Measurements from ENCODE around the gene TNK2. TPM values are rescaled to one million over a fixed set of nuclear protein-coding genes. Genes with fewer than 3 reads are reported as not detected.

The TNK2 gene
- total RNA-seq, 1 experiment from 2014 or later, result 36.0 TPM

DNA sequence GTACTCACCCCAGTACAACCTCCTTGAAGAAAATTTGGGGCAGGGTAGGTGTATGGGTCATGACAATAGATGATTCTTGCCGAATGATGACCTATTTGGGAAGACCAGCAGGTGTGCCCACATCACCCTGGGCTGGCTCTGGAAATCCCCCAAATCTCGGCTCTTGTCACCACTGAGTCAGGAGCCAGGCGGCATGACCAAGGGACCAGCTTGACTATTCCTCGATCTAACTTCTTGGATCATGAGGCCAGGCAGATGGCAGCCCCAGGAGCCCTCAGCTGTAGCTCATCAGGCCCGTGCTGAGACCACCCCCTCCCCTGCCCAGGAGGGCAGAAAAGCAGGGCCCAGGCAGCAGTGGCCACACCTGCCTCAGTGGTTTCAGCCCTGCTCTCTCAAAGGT is 87.5 kb downstream of the TNK2 start:
- H3K4me3 ChIP-seq (ENCODE audit: low read depth, low read length), result no peak overlapping the region
- H3K9me3 Mint-ChIP-seq (ENCODE audit: unreplicated experiment), result no peaks in the 10 kb centered on the region
- DNase-seq, result no peak
- intact Hi-C loops (cut with micrococcal nuclease; ENCODE audit: unreplicated experiment), result no loop called here
- peaks cover 11% of the 10 kb centered on the region for H3K4me1 Mint-ChIP-seq (ENCODE audit: low read depth, unreplicated experiment)
- H3K27me3 Mint-ChIP-seq (ENCODE audit: insufficient read depth, unreplicated experiment), result no peaks in the 10 kb centered on the region
- no peak overlapping the region for H3K27ac Mint-ChIP-seq (ENCODE audit: unreplicated experiment)
- H3K36me3 Mint-ChIP-seq (ENCODE audit: insufficient read depth, unreplicated experiment), result no peaks in the 10 kb centered on the region
- H3K4me1 ChIP-seq, result 0 out of 2 replicates have a peak, but pooled peaks cover 5% of the 10 kb centered on the region
- no peaks in the 10 kb centered on the region for H3K9me3 ChIP-seq
- TF ChIP-seq, protein P1, sequence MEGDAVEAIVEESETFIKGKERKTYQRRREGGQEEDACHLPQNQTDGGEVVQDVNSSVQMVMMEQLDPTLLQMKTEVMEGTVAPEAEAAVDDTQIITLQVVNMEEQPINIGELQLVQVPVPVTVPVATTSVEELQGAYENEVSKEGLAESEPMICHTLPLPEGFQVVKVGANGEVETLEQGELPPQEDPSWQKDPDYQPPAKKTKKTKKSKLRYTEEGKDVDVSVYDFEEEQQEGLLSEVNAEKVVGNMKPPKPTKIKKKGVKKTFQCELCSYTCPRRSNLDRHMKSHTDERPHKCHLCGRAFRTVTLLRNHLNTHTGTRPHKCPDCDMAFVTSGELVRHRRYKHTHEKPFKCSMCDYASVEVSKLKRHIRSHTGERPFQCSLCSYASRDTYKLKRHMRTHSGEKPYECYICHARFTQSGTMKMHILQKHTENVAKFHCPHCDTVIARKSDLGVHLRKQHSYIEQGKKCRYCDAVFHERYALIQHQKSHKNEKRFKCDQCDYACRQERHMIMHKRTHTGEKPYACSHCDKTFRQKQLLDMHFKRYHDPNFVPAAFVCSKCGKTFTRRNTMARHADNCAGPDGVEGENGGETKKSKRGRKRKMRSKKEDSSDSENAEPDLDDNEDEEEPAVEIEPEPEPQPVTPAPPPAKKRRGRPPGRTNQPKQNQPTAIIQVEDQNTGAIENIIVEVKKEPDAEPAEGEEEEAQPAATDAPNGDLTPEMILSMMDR (IDR thresholded peaks at IDR 0.05; ENCODE audit: insufficient read depth in 1 of 2, low read depth in 1 of 2, low read length in 1 of 2, severe bottlenecking in 1 of 2, unreplicated experiment in 1 of 2), result no peak
- no peaks in the 10 kb centered on the region for H3K27me3 ChIP-seq (replicated peaks; ENCODE audit: control insufficient read depth, insufficient read depth, low read length)
- CTCF ChIA-PET, result no interaction called here
- BruUV-seq (replicated peaks), result no TSS peak
- H3K36me3 ChIP-seq (ENCODE audit: control insufficient read depth, insufficient read depth, low read length), result no peaks in the 10 kb centered on the region
- POLR2A ChIA-PET, result no interaction called here
- H3K4me3 Mint-ChIP-seq (ENCODE audit: unreplicated experiment), result no peak overlapping the region

GRCh38 chr3:195820186-195820585 is 88.2 kb downstream of the TNK2 start:
- no peaks in the 10 kb centered on the region for H3K27me3 Mint-ChIP-seq (ENCODE audit: insufficient read depth, unreplicated experiment)
- DNase-seq, result no peak
- H3K4me1 Mint-ChIP-seq (ENCODE audit: low read depth, unreplicated experiment), result peaks cover 11% of the 10 kb centered on the region
- Histone ChIP-seq H3K27me3 (replicated peaks; ENCODE audit: control insufficient read depth, insufficient read depth, low read length) (no peaks in the 10 kb centered on the region), H3K36me3 (ENCODE audit: control insufficient read depth, insufficient read depth, low read length) (no peaks in the 10 kb centered on the region), H3K9me3 (no peaks in the 10 kb centered on the region), H3K4me3 (ENCODE audit: low read depth, low read length) (no peak overlapping the region), H3K4me1 (0 out of 2 replicates have a peak, but pooled peaks cover 5% of the 10 kb centered on the region)
- no peaks in the 10 kb centered on the region for H3K9me3 Mint-ChIP-seq (ENCODE audit: unreplicated experiment)
- ChIA-PET POLR2A (no interaction called here), CTCF (no interaction called here)
- no peaks in the 10 kb centered on the region for H3K36me3 Mint-ChIP-seq (ENCODE audit: insufficient read depth, unreplicated experiment)
- BruUV-seq (replicated peaks), result no TSS peak
- no peak overlapping the region for H3K4me3 Mint-ChIP-seq (ENCODE audit: unreplicated experiment)
- intact Hi-C loops (cut with micrococcal nuclease; ENCODE audit: unreplicated experiment), result no loop called here
- H3K27ac Mint-ChIP-seq (ENCODE audit: unreplicated experiment), result no peak overlapping the region
- TF ChIP-seq, protein P1 (IDR thresholded peaks at IDR 0.05; ENCODE audit: insufficient read depth in 1 of 2, low read depth in 1 of 2, low read length in 1 of 2, severe bottlenecking in 1 of 2, unreplicated experiment in 1 of 2), result no peak

DNA sequence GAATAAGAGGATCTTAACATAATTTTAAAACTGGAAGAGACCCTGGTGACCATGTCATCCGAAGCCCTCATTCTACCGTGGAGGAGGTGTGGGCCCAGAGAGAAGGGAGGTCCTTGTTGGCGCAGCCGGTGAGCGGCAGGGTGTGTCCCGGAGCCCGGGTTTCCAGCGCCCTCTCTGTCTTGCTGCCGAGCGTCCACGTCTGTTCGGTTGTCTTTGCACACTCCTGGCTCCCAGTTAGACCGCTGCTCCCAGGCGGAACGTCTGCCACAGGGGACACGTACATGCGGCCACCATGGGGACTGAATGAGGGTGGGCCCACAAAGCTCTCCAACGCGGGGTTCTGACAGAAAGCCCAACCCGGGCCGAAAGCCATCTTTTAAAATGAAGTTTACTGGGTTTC is 90.0 kb downstream of the TNK2 start:
- H3K4me3 Mint-ChIP-seq (ENCODE audit: unreplicated experiment), result no peak overlapping the region
- no peaks in the 10 kb centered on the region for H3K27me3 ChIP-seq (replicated peaks; ENCODE audit: control insufficient read depth, insufficient read depth, low read length)
- no peaks in the 10 kb centered on the region for H3K27me3 Mint-ChIP-seq (ENCODE audit: insufficient read depth, unreplicated experiment)
- H3K9me3 ChIP-seq, result no peaks in the 10 kb centered on the region
- no peaks in the 10 kb centered on the region for H3K9me3 Mint-ChIP-seq (ENCODE audit: unreplicated experiment)
- DNase-seq, result no peak
- ChIA-PET CTCF (no interaction called here), POLR2A (no interaction called here)
- H3K36me3 Mint-ChIP-seq (ENCODE audit: insufficient read depth, unreplicated experiment), result no peaks in the 10 kb centered on the region
- no TSS peak for BruUV-seq (replicated peaks)
- no peaks in the 10 kb centered on the region for H3K36me3 ChIP-seq (ENCODE audit: control insufficient read depth, insufficient read depth, low read length)
- intact Hi-C loops (cut with micrococcal nuclease; ENCODE audit: unreplicated experiment), result no loop called here
- TF ChIP-seq, protein P1 (IDR thresholded peaks at IDR 0.05; ENCODE audit: insufficient read depth in 1 of 2, low read depth in 1 of 2, low read length in 1 of 2, severe bottlenecking in 1 of 2, unreplicated experiment in 1 of 2), result no peak
- H3K4me3 ChIP-seq (ENCODE audit: low read depth, low read length), result no peak overlapping the region
- H3K4me1 Mint-ChIP-seq (ENCODE audit: low read depth, unreplicated experiment), result peaks cover 11% of the 10 kb centered on the region
- H3K4me1 ChIP-seq, result 0 out of 2 replicates have a peak, but pooled peaks cover 5% of the 10 kb centered on the region
- H3K27ac Mint-ChIP-seq (ENCODE audit: unreplicated experiment), result no peak overlapping the region

Measured in Caco-2 (cell line).